Measurements from ENCODE around the gene BICDL2. TPM values are rescaled to one million over a fixed set of nuclear protein-coding genes. Genes with fewer than 3 reads are reported as not detected.

Gene BICDL2
- total and polyA plus RNA-seq, 9 of the 15 experiments (the other 6 are each of a cell fraction or from before 2014, with no cell fraction given) = 0.09 to 0.28 (median 0.09) TPM; not detected in 6

GRCh38 chr16:2982402-2982801 is 54.3 kb downstream of the BICDL2 start (continued):
- TF ChIP-seq, protein P1, sequence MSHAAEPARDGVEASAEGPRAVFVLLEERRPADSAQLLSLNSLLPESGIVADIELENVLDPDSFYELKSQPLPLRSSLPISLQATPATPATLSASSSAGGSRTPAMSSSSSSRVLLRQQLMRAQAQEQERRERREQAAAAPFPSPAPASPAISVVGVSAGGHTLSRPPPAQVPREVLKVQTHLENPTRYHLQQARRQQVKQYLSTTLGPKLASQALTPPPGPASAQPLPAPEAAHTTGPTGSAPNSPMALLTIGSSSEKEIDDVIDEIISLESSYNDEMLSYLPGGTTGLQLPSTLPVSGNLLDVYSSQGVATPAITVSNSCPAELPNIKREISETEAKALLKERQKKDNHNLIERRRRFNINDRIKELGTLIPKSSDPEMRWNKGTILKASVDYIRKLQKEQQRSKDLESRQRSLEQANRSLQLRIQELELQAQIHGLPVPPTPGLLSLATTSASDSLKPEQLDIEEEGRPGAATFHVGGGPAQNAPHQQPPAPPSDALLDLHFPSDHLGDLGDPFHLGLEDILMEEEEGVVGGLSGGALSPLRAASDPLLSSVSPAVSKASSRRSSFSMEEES (CRISPR knock-in tag; IDR thresholded peaks at IDR 0.05) = no peak
- TF ChIP-seq ATF4 (CRISPR knock-in tag; IDR thresholded peaks at IDR 0.05) (no peak), ZKSCAN3 (CRISPR knock-in tag; IDR thresholded peaks at IDR 0.05) (no peak), BCOR (IDR thresholded peaks at IDR 0.05) (peak; percentile 88), PHF21A (IDR thresholded peaks at IDR 0.05; ENCODE audit: borderline replicate concordance, low read depth) (no peak), ZBTB26 (CRISPR knock-in tag; IDR thresholded peaks at IDR 0.05) (0 out of 2 replicates have a peak, but pooled peaks have one; percentile 65), ZNF655 (CRISPR knock-in tag; IDR thresholded peaks at IDR 0.05) (no peak), ETV6 (IDR thresholded peaks at IDR 0.05; ENCODE audit: borderline replicate concordance in 1 of 2, low read depth in 2 of 2, low read length in 1 of 2) (no peak), ETV6 (CRISPR knock-in tag; IDR thresholded peaks at IDR 0.05; ENCODE audit: borderline replicate concordance) (no peak), HINFP (tag; conservative IDR thresholded peaks at IDR 0.05; ENCODE audit: low read depth) (0 out of 2 replicates have a peak, but pooled peaks have one; percentile 44), HMG20A (CRISPR knock-in tag; conservative IDR thresholded peaks at IDR 0.05) (no peak), CREBBP (IDR thresholded peaks at IDR 0.05; ENCODE audit: low read depth, low read length) (no peak)
- TF ChIP-seq, protein P2, sequence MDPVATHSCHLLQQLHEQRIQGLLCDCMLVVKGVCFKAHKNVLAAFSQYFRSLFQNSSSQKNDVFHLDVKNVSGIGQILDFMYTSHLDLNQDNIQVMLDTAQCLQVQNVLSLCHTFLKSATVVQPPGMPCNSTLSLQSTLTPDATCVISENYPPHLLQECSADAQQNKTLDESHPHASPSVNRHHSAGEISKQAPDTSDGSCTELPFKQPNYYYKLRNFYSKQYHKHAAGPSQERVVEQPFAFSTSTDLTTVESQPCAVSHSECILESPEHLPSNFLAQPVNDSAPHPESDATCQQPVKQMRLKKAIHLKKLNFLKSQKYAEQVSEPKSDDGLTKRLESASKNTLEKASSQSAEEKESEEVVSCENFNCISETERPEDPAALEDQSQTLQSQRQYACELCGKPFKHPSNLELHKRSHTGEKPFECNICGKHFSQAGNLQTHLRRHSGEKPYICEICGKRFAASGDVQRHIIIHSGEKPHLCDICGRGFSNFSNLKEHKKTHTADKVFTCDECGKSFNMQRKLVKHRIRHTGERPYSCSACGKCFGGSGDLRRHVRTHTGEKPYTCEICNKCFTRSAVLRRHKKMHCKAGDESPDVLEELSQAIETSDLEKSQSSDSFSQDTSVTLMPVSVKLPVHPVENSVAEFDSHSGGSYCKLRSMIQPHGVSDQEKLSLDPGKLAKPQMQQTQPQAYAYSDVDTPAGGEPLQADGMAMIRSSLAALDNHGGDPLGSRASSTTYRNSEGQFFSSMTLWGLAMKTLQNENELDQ (CRISPR knock-in tag; IDR thresholded peaks at IDR 0.05; ENCODE audit: borderline replicate concordance) = no peak
- TF ChIP-seq, protein P3, sequence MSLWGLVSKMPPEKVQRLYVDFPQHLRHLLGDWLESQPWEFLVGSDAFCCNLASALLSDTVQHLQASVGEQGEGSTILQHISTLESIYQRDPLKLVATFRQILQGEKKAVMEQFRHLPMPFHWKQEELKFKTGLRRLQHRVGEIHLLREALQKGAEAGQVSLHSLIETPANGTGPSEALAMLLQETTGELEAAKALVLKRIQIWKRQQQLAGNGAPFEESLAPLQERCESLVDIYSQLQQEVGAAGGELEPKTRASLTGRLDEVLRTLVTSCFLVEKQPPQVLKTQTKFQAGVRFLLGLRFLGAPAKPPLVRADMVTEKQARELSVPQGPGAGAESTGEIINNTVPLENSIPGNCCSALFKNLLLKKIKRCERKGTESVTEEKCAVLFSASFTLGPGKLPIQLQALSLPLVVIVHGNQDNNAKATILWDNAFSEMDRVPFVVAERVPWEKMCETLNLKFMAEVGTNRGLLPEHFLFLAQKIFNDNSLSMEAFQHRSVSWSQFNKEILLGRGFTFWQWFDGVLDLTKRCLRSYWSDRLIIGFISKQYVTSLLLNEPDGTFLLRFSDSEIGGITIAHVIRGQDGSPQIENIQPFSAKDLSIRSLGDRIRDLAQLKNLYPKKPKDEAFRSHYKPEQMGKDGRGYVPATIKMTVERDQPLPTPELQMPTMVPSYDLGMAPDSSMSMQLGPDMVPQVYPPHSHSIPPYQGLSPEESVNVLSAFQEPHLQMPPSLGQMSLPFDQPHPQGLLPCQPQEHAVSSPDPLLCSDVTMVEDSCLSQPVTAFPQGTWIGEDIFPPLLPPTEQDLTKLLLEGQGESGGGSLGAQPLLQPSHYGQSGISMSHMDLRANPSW (CRISPR knock-in tag; IDR thresholded peaks at IDR 0.05) = no peak

Measured in K562 (cell line).